Activated T-cell treated with anti-CD3 and anti-CD28 coated beads, Interleukin-2, amount 50 U/mL, for 4 hours (primary cell): Measurements from ENCODE around the gene SLIT3. TPM values are rescaled to one million over a fixed set of nuclear protein-coding genes. Genes with fewer than 3 reads are reported as not detected.
A peak's percentile ranks its signal among the peaks of the same experiment; 100 is the strongest.

ENCODE experiments used
- ATAC-seq, 2 donors: fragments of 200-7000 bp; cut with Tn5 transposase; one replicate each; pipeline ENCODE4 v1.10.0; 2021
- DNase-seq: peaks from one replicate; pipeline ENCODE4 v3.0.0-alpha.2; 2020
- H3K27me3 Mint-ChIP-seq: one replicate; pipeline ENCODE4 v1.8.0; 2021; ENCODE audit warnings: low read depth, mixed read lengths
- H3K36me3 Mint-ChIP-seq: one replicate; pipeline ENCODE4 v1.8.0; 2022; ENCODE audit warnings: mixed read lengths; ENCODE audit not compliant: insufficient read depth
- H3K4me1 Mint-ChIP-seq: one replicate; pipeline ENCODE4 v1.8.0; 2021; ENCODE audit warnings: low read depth, mixed read lengths
- H3K4me3 Mint-ChIP-seq: one replicate; pipeline ENCODE4 v1.8.0; 2021; ENCODE audit warnings: mild to moderate bottlenecking, moderate library complexity, mixed read lengths
- H3K9me3 Mint-ChIP-seq: one replicate; pipeline ENCODE4 v1.8.0; 2021; ENCODE audit warnings: mixed read lengths
- total RNA-seq, 3 donors: library from RNA; stranded (reverse); gene quantifications; one replicate each; pipeline ENCODE4 v1.2.1, GENCODE V29; 2021

SLIT3 gene
- total RNA-seq, 3 donors from 2014 or later = 0.03 to 0.16 (median 0.03) TPM

GRCh38 chr5:168939887-168940544, 360.9 kb downstream of the SLIT3 start:
- no peak for DNase-seq
- Mint-ChIP-seq H3K4me1 (no peaks in the 10 kb centered on the region), H3K27me3 (no peaks in the 10 kb centered on the region), H3K9me3 (no peaks in the 10 kb centered on the region), H3K36me3 (no peaks in the 10 kb centered on the region), H3K4me3 (no peak overlapping the region)
- ATAC-seq = no peak

GRCh38 chr5:168939156-168939800, 361.7 kb downstream of the SLIT3 start:
- Mint-ChIP-seq H3K4me3 (no peak overlapping the region), H3K9me3 (no peaks in the 10 kb centered on the region), H3K27me3 (no peaks in the 10 kb centered on the region), H3K36me3 (no peaks in the 10 kb centered on the region), H3K4me1 (no peaks in the 10 kb centered on the region)
- DNase-seq = no peak
- no peak for ATAC-seq

GRCh38 chr5:168936511-168936910, 364.4 kb downstream of the SLIT3 start:
- H3K27me3 Mint-ChIP-seq = peaks cover 7% of the 10 kb centered on the region
- no peaks in the 10 kb centered on the region for H3K36me3 Mint-ChIP-seq
- ATAC-seq = no peak
- no peaks in the 10 kb centered on the region for H3K4me1 Mint-ChIP-seq
- no peaks in the 10 kb centered on the region for H3K9me3 Mint-ChIP-seq
- no peak overlapping the region for H3K4me3 Mint-ChIP-seq
- no peak for DNase-seq

- Mint-ChIP-seq H3K27me3 (peaks cover 10% of the 10 kb centered on the region), H3K4me1 (no peaks in the 10 kb centered on the region), H3K36me3 (no peaks in the 10 kb centered on the region), H3K9me3 (no peaks in the 10 kb centered on the region), H3K4me3 (no peak overlapping the region)
- ATAC-seq (no peak), DNase-seq (no peak)
Observed at GRCh38 chr5:168935183-168935582, 365.8 kb downstream of the SLIT3 start.

- peaks cover 14% of the 10 kb centered on the region for H3K27me3 Mint-ChIP-seq
Observed at GRCh38 chr5:168934169-168934568, 366.8 kb downstream of the SLIT3 start.

GRCh38 chr5:168932400-168933189, 368.3 kb downstream of the SLIT3 start:
- peaks cover 16% of the 10 kb centered on the region for H3K27me3 Mint-ChIP-seq
- no peak overlapping the region for H3K4me3 Mint-ChIP-seq
- H3K4me1 Mint-ChIP-seq = no peaks in the 10 kb centered on the region
- DNase-seq = no peak
- no peaks in the 10 kb centered on the region for H3K9me3 Mint-ChIP-seq
- no peak for ATAC-seq
- H3K36me3 Mint-ChIP-seq = no peaks in the 10 kb centered on the region

More at GRCh38 chr5:168934169-168934568, 366.8 kb downstream of the SLIT3 start:
- Mint-ChIP-seq H3K9me3 (no peaks in the 10 kb centered on the region), H3K4me3 (no peak overlapping the region), H3K4me1 (no peaks in the 10 kb centered on the region), H3K36me3 (no peaks in the 10 kb centered on the region)
- no peak for ATAC-seq
- DNase-seq = no peak

- no peaks in the 10 kb centered on the region for H3K36me3 Mint-ChIP-seq
- no peaks in the 10 kb centered on the region for H3K4me1 Mint-ChIP-seq
- H3K4me3 Mint-ChIP-seq = no peak overlapping the region
- DNase-seq = no peak
- ATAC-seq = peak in 1 of 2 donors; percentile 46
- H3K9me3 Mint-ChIP-seq = no peaks in the 10 kb centered on the region
- peaks cover 16% of the 10 kb centered on the region for H3K27me3 Mint-ChIP-seq
Observed at GRCh38 chr5:168931638-168932345, 369.1 kb downstream of the SLIT3 start.

- peaks cover 16% of the 10 kb centered on the region for H3K27me3 Mint-ChIP-seq
- peak in 1 of 2 donors; percentile 14 for ATAC-seq
- H3K4me1 Mint-ChIP-seq = no peaks in the 10 kb centered on the region
- H3K36me3 Mint-ChIP-seq = no peaks in the 10 kb centered on the region
- no peak overlapping the region for H3K4me3 Mint-ChIP-seq
- H3K9me3 Mint-ChIP-seq = no peaks in the 10 kb centered on the region
- no peak for DNase-seq
Observed at GRCh38 chr5:168929656-168930055, 371.3 kb downstream of the SLIT3 start.

- no peak overlapping the region for H3K4me3 Mint-ChIP-seq
- H3K9me3 Mint-ChIP-seq = no peaks in the 10 kb centered on the region
- no peaks in the 10 kb centered on the region for H3K36me3 Mint-ChIP-seq
- ATAC-seq (no peak), DNase-seq (no peak)
- H3K27me3 Mint-ChIP-seq = peaks cover 24% of the 10 kb centered on the region
- H3K4me1 Mint-ChIP-seq = no peaks in the 10 kb centered on the region
Observed at GRCh38 chr5:168925160-168925559, 375.8 kb downstream of the SLIT3 start.

GRCh38 chr5:168921147-168921866, 379.6 kb downstream of the SLIT3 start:
- H3K36me3 Mint-ChIP-seq = no peaks in the 10 kb centered on the region
- H3K9me3 Mint-ChIP-seq = no peaks in the 10 kb centered on the region
- no peak for DNase-seq

GRCh38 chr5:168920019-168920810, 380.7 kb downstream of the SLIT3 start:
- Mint-ChIP-seq H3K36me3 (no peaks in the 10 kb centered on the region), H3K27me3 (peaks cover 31% of the 10 kb centered on the region), H3K4me1 (no peaks in the 10 kb centered on the region), H3K4me3 (no peak overlapping the region), H3K9me3 (no peaks in the 10 kb centered on the region)
- ATAC-seq (no peak), DNase-seq (no peak)

More at GRCh38 chr5:168921147-168921866, 379.6 kb downstream of the SLIT3 start:
- ATAC-seq = no peak
- Mint-ChIP-seq H3K4me3 (no peak overlapping the region), H3K4me1 (no peaks in the 10 kb centered on the region), H3K27me3 (peaks cover 31% of the 10 kb centered on the region)

GRCh38 chr5:168917947-168918600, 382.9 kb downstream of the SLIT3 start:
- H3K4me1 Mint-ChIP-seq = no peaks in the 10 kb centered on the region
- DNase-seq (no peak), ATAC-seq (no peak)
- H3K36me3 Mint-ChIP-seq = no peaks in the 10 kb centered on the region
- H3K4me3 Mint-ChIP-seq = no peak overlapping the region
- no peaks in the 10 kb centered on the region for H3K9me3 Mint-ChIP-seq
- H3K27me3 Mint-ChIP-seq = peaks cover 32% of the 10 kb centered on the region

GRCh38 chr5:168916852-168917251, 384.1 kb downstream of the SLIT3 start:
- Mint-ChIP-seq H3K4me1 (no peaks in the 10 kb centered on the region), H3K9me3 (no peaks in the 10 kb centered on the region), H3K27me3 (peaks cover 34% of the 10 kb centered on the region)

More at GRCh38 chr5:168916852-168917251, 384.1 kb downstream of the SLIT3 start:
- ATAC-seq = no peak
- no peak for DNase-seq
- H3K4me3 Mint-ChIP-seq = no peak overlapping the region
- H3K36me3 Mint-ChIP-seq = no peaks in the 10 kb centered on the region
